IPS DF 4.7 (cell line): ENCODE data around the gene EXPH5.
A peak's percentile ranks its signal among the peaks of the same experiment; 100 is the strongest.

Source experiments
- DNase-seq: peaks from one replicate; pipeline ENCODE4 v3.0.0-alpha.2; 2013; ENCODE audit warnings: low spot score; ENCODE audit errors: extremely low read depth

The EXPH5 gene

GRCh38 chr11:108522318-108522717 is 71.2 kb downstream of the EXPH5 start:
- no peak for DNase-seq

GRCh38 chr11:108518581-108518980 is 75.0 kb downstream of the EXPH5 start:
- DNase-seq = no peak

GRCh38 chr11:108516125-108516524 is 77.4 kb downstream of the EXPH5 start:
- no peak for DNase-seq

DNA sequence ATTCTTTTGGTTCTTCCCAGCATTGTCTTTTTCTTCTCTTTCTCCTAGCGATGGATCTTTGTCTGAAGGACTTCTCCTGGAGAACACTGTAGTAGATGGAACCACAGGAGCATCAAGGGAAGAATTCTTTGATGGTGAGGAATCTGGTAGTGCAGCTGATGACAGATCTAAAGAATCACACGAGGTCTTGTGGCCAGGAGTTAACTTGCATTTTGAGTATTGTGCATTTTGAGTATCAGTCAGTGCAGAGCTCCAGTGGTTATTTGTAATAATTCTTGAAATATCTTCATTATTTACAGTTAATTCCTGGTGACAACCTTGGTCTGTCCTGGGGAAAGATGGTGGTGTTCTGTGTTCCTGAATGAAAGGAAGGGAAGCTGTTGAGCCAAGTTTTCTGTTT is 80.9 kb downstream of the EXPH5 start:
- DNase-seq = no peak

DNA sequence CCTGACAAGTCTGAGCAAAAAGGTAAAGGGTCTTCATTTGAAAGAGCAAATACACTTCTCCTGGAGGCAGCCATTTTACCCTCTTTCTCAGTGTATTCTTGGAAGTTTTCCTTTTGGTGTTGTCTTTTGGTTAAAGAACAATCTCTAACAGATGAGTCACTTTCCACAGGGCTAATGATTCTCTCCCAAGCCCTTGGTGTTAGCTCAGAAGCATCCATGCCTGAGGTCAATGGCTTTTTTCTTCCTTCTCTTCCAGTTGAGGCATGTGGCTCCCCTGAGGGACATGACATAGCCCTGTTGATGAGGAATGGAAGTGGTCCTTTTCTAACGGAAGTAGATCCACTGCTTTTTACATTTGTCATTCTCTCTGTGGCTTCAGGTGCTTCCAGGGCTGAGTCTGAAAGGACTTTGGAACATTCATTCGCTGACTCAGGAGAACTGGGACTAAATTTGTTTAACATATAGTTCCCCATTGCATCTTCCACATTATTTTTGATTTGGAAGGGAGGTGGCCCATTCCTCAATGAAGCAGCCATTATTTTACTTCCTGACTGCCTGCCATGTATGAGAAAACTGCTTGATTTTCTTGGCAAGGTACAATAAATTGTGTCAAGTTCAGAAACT is 81.6 kb downstream of the EXPH5 start:
- no peak for DNase-seq

DNA sequence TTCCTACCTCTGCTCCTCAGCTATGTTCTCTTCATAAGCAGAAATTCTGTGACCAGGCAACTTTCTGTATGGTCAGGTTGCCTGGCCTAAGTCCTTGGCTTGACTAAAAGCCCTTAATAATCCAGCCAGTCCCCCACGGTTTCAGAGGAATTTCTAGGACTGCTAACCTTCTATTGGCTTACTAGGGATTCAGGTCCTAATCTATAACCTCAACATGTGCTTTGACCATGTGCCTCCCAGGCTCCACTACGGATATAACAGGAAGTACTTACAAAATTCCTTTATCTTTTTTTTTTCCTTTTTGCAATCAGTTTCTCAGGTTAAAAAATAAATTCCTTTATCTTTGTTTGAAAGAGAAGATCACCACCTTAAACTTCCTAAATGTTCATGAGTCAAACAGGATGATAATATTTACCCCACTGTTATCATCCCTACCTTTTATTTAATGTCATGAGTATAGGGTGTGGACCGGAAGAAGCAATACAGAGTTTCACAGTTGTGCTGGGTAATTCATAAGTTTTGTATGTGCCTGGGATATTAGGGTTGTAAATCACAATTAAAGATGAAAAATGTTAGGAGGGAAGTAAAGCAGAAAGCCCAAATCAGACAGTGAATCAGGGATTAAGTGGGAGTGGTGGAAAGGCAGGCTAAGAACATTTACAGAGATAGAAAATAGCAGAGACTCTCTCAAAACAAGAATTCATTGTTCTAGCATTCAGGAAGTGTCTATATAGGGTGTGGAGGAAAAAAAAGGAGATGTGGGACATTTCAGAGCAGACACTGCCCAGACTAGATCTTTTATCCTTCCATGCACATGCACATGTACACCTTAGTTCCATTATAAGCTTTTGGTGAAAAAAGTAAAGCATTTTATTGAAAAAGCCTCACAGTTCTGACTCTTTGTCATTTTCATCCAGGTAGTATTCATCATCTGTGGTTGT is 84.6 kb downstream of the EXPH5 start:
- no peak for DNase-seq

GRCh38 chr11:108501396-108501795 is 92.2 kb downstream of the EXPH5 start:
- no peak for DNase-seq

DNA sequence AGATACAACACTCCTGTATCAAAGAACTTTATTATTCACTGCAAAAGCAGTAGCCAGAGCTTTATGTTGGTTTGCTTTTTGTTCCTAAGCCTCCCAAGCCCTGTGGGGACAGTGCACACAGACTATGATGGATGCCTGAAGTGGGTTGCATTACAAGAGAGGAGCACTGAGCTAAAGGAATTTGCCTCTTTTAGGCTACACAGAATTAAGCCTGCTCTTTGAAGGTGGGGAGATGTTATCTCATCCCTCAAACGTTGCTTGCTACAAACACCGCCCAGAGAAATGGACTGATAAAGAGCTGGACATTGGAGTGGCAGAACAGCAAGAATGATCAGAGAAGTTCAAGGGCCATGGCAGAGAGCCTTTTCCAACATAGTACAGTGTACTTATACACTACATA is 92.8 kb downstream of the EXPH5 start:
- no peak for DNase-seq

GRCh38 chr11:108500169-108500568 is 93.4 kb downstream of the EXPH5 start:
- no peak for DNase-seq

DNA sequence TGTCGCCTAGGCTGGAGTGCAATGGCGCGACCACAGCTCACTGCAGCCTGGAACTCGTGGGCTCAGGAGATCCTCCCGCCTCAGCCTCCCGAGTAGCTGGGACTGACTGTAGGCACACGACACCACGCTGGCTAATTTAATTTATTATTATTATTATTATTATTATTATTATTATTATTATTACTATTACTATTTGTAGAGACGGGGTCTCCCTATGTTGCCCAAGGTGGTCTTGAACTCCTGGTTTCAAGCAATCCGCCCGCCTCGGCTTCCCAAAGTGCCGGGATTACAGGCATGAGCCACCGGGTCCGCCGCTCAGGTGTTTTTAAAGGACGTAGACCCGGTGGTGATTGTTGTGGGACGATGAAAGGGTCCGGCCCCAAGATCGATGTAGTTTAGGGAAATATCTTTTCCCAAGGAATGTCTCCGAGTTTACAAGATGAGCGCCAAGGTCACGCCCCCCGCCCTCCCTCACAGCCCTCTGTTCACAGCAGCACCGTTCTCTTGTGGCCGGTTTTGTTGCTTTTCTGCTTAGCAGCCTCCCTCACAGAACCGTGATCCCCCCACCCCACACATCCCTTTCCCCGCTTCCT is 94.7 kb downstream of the EXPH5 start:
- no peak for DNase-seq

- DNase-seq = no peak
Observed at GRCh38 chr11:108498046-108498815, 95.3 kb downstream of the EXPH5 start, which contains the start of gene POGLUT3. Gene POGLUT3 (minus strand): TSS chr11:108498384. CDS start chr11:108498366, 18 bp downstream.

GRCh38 chr11:108497317-108498045 is 96.1 kb downstream of the EXPH5 start:
- DNase-seq = peak; percentile 92

- DNase-seq = no peak
Observed at GRCh38 chr11:108496643-108497256, 96.8 kb downstream of the EXPH5 start.

DNA sequence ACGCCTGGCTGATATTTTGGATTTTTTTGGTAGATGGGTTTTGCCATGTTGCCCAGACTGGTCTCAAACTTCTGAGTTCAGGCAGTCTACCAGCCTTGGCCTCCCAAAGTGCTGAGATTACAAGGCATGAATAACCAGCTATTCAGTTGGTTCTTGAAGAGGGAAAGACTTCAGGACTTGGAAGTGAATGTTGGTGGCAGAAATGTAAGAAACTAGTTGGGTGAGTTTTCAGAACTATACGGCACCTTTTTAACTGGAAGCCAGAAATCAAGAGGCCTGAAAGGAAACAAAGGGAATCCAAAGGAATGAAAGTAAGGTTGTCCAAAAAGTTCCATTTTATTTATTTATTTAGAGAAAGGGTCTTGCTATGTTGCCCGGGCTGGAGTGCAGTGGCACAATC is 98.2 kb downstream of the EXPH5 start:
- DNase-seq = no peak

DNA sequence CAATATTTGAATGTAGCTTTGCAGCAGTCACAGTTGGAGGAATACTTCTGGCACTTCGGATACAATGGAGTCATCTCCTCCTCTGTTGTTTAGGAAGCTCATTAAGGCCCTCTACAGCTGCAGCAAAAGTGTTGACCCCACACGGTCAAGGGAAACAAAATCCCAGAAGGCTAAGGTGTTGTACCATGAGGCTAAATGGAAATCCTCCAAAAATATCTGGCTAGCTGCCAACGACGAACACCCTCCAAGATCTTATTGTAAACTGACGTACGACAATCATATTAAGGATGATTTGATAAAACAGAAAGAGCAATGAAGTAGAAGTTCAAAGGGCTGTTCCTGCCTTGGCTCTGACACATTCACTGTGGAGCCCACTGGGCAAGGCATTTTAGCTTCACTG is 99.4 kb downstream of the EXPH5 start:
- DNase-seq = no peak

DNA sequence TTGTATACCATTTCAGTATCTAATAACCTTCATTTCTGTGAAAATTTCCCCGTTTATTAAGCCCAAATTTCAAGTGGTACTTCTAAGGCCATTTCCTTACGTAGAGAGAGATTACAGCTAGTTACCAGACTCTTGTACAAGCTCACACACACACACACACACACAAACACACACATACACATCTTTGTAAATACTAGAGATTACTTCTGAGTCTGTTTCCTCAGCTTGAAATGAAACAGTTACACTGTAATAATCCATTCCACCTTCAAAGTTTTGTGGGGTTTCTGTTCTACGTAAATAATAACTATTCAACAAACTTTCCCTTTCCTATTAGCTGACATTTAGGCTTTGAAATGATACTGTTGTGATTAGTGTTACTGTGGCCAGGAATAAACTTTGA is 101.6 kb downstream of the EXPH5 start:
- no peak for DNase-seq

- DNase-seq = no peak
Observed at GRCh38 chr11:108486828-108487227, 106.7 kb downstream of the EXPH5 start.

GRCh38 chr11:108486331-108486730 is 107.2 kb downstream of the EXPH5 start:
- DNase-seq = no peak

- no peak for DNase-seq
Observed at GRCh38 chr11:108483163-108483562, 110.4 kb downstream of the EXPH5 start.

DNA sequence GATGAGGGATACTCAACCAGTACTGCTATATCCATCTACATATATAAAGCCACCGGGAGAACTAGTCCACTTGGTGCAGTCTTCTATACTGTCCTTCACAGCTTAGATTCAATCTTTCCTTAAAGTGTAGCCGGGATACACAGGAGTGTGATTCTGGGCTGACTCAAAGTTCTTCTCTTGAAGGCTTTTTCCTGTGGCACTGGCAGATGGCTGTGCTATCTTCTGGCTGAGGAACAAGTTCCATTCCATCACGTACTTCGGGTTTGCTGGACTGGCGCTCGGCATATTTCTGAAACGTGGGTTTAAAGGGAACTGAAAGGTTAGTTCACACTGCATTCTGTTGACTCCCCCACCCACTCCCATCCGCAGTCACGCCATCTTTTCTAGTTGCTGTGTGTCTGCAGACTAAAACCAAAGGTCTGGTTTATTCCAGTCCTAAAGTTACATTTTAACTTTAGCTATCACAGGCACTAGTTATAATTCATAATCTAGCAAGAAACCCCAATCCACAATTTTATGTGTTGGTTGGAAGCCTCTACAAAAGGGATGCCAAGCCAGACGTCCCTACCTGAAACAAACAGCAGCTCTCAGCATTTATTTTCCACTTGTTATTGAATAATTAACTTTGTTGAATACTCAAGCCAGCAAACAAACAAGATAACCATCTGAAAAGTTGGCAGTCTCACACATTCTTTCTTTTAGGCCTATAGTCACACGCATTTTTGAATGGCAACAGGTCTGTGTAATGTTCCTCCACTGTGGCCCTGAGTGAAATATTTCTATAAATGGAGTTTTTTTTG is 118.7 kb downstream of the EXPH5 start:
- DNase-seq = no peak
